ENCODE results near the gene PDIA2.

The PDIA2 gene

DNA sequence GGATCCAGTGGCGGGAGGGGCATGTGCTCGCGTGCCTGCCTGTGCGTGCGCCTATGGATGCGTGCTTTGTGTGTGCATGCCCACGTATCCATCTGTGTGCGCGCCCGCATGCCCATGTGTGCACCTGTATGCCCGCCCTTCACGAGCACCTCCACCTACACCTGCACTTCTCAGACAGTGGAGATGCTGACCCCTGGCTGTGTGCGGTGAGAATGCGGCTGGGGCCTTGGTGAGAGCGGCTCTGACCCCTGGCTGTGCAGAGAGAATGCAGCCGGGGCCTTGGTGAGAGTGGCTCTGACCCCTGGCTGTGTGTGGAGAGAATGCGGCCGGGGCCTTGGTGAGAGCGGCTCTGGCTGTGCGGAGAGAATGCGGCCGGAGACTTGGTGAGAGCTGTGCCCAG is 35.7 kb downstream of the PDIA2 start:
- TF ChIP-seq RAD21 (IDR thresholded peaks at IDR 0.05; ENCODE audit: low read depth) (peak; percentile 32; the same call in 1 of the 2 replicates), NFIC (IDR thresholded peaks at IDR 0.05) (no peak), EGR1 (IDR thresholded peaks at IDR 0.05) (no peak)

DNA sequence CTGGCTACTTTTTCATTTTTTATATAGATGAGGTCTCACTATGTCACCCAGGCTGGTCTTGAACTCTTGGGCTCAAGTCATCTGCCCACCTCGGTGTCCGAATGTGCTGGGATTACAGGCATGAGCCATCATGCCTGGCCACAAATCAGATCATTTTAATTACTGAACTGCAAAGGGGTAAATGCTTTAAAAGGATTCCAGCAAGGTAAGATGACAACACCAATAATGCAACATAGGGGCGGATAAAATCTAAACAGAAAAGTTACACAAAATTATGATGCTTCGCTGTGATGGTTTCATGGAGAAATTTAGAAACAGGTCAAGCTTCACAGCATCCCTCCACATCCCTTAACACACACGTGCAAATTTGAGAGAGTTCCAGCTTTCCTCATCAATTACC is 37.2 kb downstream of the PDIA2 start:
- TF ChIP-seq EP300 (IDR thresholded peaks at IDR 0.05; ENCODE audit: borderline replicate concordance): no peak
- TF ChIP-seq CEBPB (IDR thresholded peaks at IDR 0.05): no peak
- no peak for TF ChIP-seq TAF1 (IDR thresholded peaks at IDR 0.05; ENCODE audit: low read depth)
- TF ChIP-seq, protein P1, sequence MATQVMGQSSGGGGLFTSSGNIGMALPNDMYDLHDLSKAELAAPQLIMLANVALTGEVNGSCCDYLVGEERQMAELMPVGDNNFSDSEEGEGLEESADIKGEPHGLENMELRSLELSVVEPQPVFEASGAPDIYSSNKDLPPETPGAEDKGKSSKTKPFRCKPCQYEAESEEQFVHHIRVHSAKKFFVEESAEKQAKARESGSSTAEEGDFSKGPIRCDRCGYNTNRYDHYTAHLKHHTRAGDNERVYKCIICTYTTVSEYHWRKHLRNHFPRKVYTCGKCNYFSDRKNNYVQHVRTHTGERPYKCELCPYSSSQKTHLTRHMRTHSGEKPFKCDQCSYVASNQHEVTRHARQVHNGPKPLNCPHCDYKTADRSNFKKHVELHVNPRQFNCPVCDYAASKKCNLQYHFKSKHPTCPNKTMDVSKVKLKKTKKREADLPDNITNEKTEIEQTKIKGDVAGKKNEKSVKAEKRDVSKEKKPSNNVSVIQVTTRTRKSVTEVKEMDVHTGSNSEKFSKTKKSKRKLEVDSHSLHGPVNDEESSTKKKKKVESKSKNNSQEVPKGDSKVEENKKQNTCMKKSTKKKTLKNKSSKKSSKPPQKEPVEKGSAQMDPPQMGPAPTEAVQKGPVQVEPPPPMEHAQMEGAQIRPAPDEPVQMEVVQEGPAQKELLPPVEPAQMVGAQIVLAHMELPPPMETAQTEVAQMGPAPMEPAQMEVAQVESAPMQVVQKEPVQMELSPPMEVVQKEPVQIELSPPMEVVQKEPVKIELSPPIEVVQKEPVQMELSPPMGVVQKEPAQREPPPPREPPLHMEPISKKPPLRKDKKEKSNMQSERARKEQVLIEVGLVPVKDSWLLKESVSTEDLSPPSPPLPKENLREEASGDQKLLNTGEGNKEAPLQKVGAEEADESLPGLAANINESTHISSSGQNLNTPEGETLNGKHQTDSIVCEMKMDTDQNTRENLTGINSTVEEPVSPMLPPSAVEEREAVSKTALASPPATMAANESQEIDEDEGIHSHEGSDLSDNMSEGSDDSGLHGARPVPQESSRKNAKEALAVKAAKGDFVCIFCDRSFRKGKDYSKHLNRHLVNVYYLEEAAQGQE (IDR thresholded peaks at IDR 0.05; ENCODE audit: low read depth): no peak
- TF ChIP-seq TCF12 (IDR thresholded peaks at IDR 0.05; ENCODE audit: low read depth): no peak
- TF ChIP-seq, protein P2, sequence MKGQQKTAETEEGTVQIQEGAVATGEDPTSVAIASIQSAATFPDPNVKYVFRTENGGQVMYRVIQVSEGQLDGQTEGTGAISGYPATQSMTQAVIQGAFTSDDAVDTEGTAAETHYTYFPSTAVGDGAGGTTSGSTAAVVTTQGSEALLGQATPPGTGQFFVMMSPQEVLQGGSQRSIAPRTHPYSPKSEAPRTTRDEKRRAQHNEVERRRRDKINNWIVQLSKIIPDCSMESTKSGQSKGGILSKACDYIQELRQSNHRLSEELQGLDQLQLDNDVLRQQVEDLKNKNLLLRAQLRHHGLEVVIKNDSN (IDR thresholded peaks at IDR 0.05): no peak
- TF ChIP-seq NFIC (IDR thresholded peaks at IDR 0.05): no peak
- TF ChIP-seq FOXM1 (IDR thresholded peaks at IDR 0.05; ENCODE audit: borderline replicate concordance, low read depth): no peak
- TF ChIP-seq ZBTB7A (IDR thresholded peaks at IDR 0.05; ENCODE audit: low read depth): no peak
- no peak for TF ChIP-seq RAD21 (IDR thresholded peaks at IDR 0.05; ENCODE audit: low read depth)

DNA sequence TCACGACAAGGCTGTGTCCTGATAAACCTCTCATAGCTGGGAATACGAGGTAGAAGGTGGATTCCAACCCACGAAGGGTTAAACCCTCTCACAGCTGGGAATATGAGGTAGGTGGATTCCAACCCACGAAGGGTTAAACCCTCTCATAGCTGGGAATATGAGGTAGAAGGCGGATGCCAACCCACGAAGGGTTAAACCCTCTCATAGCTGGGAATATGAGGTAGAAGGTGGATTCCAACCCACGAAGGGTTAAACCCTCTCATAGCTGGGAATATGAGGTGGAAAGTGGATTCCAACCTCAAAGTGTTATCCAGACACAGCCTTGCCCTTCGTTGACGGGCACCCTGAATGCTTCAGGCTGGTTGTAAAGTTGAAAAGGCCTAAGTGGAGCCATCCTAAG is 38.6 kb downstream of the PDIA2 start:
- TF ChIP-seq CEBPB (IDR thresholded peaks at IDR 0.05): no peak
- no peak for TF ChIP-seq TEAD4 (IDR thresholded peaks at IDR 0.05)
- no peak for TF ChIP-seq ZBTB7A (IDR thresholded peaks at IDR 0.05; ENCODE audit: low read depth)
- no peak for TF ChIP-seq EP300 (IDR thresholded peaks at IDR 0.05; ENCODE audit: borderline replicate concordance)
- TF ChIP-seq FOXM1 (IDR thresholded peaks at IDR 0.05; ENCODE audit: borderline replicate concordance, low read depth): no peak
- TF ChIP-seq CREB1 (IDR thresholded peaks at IDR 0.05; ENCODE audit: low read depth): no peak
- TF ChIP-seq, protein P1 (IDR thresholded peaks at IDR 0.05; ENCODE audit: low read depth): no peak
- TF ChIP-seq NFIC (IDR thresholded peaks at IDR 0.05): no peak
- no peak for TF ChIP-seq YY1 (IDR thresholded peaks at IDR 0.05; ENCODE audit: low read depth)
- no peak for TF ChIP-seq RAD21 (IDR thresholded peaks at IDR 0.05; ENCODE audit: low read depth)
- no peak for TF ChIP-seq TAF1 (IDR thresholded peaks at IDR 0.05; ENCODE audit: low read depth)
- TF ChIP-seq TCF12 (IDR thresholded peaks at IDR 0.05; ENCODE audit: low read depth): no peak
- TF ChIP-seq, protein P2 (IDR thresholded peaks at IDR 0.05): no peak
- TF ChIP-seq, protein P3, sequence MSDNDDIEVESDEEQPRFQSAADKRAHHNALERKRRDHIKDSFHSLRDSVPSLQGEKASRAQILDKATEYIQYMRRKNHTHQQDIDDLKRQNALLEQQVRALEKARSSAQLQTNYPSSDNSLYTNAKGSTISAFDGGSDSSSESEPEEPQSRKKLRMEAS (IDR thresholded peaks at IDR 0.05): no peak
- no peak for TF ChIP-seq EGR1 (IDR thresholded peaks at IDR 0.05)

DNA sequence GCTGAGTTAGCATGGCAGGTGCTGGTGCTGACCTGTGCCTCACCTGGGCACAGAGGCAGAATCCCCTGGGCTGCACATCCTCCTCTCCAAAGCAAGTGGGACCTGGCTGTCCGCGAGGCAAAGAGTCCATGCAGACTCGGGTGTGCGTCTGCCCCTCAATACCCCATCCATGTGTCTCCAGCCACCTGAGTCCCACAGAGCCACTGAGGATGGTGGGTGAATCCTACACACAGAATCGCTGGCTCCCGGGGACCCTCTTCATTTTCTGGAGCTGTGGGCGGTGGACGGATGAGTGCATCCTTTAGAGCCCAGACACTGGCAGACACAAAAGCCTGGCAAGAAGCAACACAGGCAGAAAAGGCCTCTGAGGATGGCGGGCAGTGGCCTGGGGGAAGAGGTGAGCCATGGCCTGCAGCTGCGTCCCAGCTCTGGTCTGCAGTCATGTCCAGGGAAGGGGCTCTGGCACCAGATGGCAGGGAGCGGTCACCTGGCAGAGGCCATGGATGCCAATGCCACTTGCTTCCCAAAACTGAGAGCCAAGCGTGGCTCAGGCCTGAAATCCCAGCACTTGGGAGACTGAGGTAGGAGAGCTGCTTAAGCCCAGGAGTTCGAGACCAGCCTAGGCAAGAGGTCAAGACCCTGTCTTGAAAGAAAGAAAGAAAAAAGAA is 39.6 kb downstream of the PDIA2 start:
- TF ChIP-seq EP300 (IDR thresholded peaks at IDR 0.05; ENCODE audit: borderline replicate concordance) (no peak), NFIC (IDR thresholded peaks at IDR 0.05) (no peak), EGR1 (IDR thresholded peaks at IDR 0.05) (no peak), TCF12 (IDR thresholded peaks at IDR 0.05; ENCODE audit: low read depth) (no peak), ZBTB7A (IDR thresholded peaks at IDR 0.05; ENCODE audit: low read depth) (no peak), CREB1 (IDR thresholded peaks at IDR 0.05; ENCODE audit: low read depth) (no peak), FOXM1 (IDR thresholded peaks at IDR 0.05; ENCODE audit: borderline replicate concordance, low read depth) (no peak), YY1 (IDR thresholded peaks at IDR 0.05; ENCODE audit: low read depth) (no peak), TAF1 (IDR thresholded peaks at IDR 0.05; ENCODE audit: low read depth) (no peak)
- TF ChIP-seq, protein P3 (IDR thresholded peaks at IDR 0.05): no peak
- TF ChIP-seq, protein P1 (IDR thresholded peaks at IDR 0.05; ENCODE audit: low read depth): no peak

DNA sequence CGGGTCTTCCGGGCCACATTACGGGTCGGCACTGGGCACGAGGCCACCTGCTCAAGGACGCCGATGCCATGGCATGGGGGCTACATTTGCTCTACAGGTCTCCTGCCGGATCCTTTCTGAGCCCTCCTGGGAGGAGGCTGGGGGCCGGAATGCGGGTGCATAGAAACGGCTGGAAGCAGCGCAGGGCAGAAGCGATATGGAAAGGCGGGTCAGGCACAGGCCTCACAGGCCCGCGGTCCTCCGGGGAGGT is 41.2 kb downstream of the PDIA2 start:
- TF ChIP-seq, protein P2 (IDR thresholded peaks at IDR 0.05): no peak
- no peak for TF ChIP-seq TEAD4 (IDR thresholded peaks at IDR 0.05)
- no peak for TF ChIP-seq EGR1 (IDR thresholded peaks at IDR 0.05)
